K562 (cell line): ENCODE data around the gene COL4A1. TPM values are rescaled to one million over a fixed set of nuclear protein-coding genes. Genes with fewer than 3 reads are reported as not detected.

Experiments
- FOXK1 ChIP-seq: sonication (generic); formaldehyde crosslinking; IDR thresholded peaks from 2 replicates; pipeline ENCODE4 v1.8.0; 2022; ENCODE audit warnings: missing genetic modification reagents, mild to moderate bottlenecking, borderline replicate concordance
- RB1 ChIP-seq: fragments of 450-650 bp; IDR thresholded peaks from 2 replicates; pipeline ENCODE4 v1.6.1; 2017; ENCODE audit warnings: low read depth, mild to moderate bottlenecking
- SMC3 ChIP-seq: conservative IDR thresholded peaks from 2 replicates; pipeline ENCODE4 v1.6.1; 2011; ENCODE audit warnings: low read depth, low read length, improper control_type of control experiment; ENCODE audit not compliant: insufficient read depth
- ZNF561 ChIP-seq: fragments of 450-650 bp; formaldehyde crosslinking; conservative IDR thresholded peaks from 2 replicates; pipeline ENCODE4 v1.4.0; 2020; ENCODE audit warnings: mild to moderate bottlenecking, moderate library complexity
- ZNF57 ChIP-seq: fragments of 450-650 bp; formaldehyde crosslinking; IDR thresholded peaks from 2 replicates; pipeline ENCODE4 v1.4.0; 2020; ENCODE audit warnings: mild to moderate bottlenecking, moderate library complexity
- polyA plus RNA-seq, 8 experiments: library from polyadenylated mRNA; depleted of rRNA in 4 of 8; stranded (reverse) in 5 of 8; unstranded in 3 of 8; fragments of >200 nt; fragmentation: Nextera tagmentation in 2 of 8; fragmentation: Illumina TruSeq in 1 of 8; extraction: Ambion mirVana in 2 of 8; extraction: Trizol in 1 of 8; gene quantifications; 2 replicates each; pipeline versions ENCODE4 v1.2.1 to v1.2.3, GENCODE V29; 2011 to 2014; ENCODE audit warnings: inconsistent platforms in 1 of 8, missing spikeins in 1 of 8
- total RNA-seq, 7 experiments: library from RNA; depleted of rRNA in 6 of 7; stranded (reverse); fragments of >200 nt in 6 of 7; fragmentation: Illumina TruSeq in 2 of 7; extraction: Trizol in 2 of 7; gene quantifications; 2 replicates each; pipeline versions ENCODE4 v1.2.1 to v1.2.3, GENCODE V29; 2011 to 2021; ENCODE audit warnings: low replicate concordance in 1 of 7
- TF ChIP-seq, protein P1 (sequence below): sonication (generic); formaldehyde crosslinking; IDR thresholded peaks from 2 replicates; pipeline ENCODE4 v1.8.0; 2022; ENCODE audit warnings: mild to moderate bottlenecking, missing genetic modification reagents, borderline replicate concordance
- TF ChIP-seq, protein P2 (sequence below): fragments of 200-800 bp; sonication (Bioruptor generic); IDR thresholded peaks from 2 replicates; pipeline ENCODE4 v1.6.1; 2017; ENCODE audit warnings: missing genetic modification characterization, missing compliant biosample characterization
- TF ChIP-seq, protein P3 (sequence below): fragments of 450-650 bp; formaldehyde crosslinking; IDR thresholded peaks from 2 replicates; pipeline ENCODE4 v1.4.0; 2022; ENCODE audit warnings: missing genetic modification characterization

The COL4A1 gene
- total and polyA plus RNA-seq, 9 of the 15 experiments (the other 6 are each of a cell fraction or from before 2014, with no cell fraction given): 0.35 TPM; not detected in 8

DNA sequence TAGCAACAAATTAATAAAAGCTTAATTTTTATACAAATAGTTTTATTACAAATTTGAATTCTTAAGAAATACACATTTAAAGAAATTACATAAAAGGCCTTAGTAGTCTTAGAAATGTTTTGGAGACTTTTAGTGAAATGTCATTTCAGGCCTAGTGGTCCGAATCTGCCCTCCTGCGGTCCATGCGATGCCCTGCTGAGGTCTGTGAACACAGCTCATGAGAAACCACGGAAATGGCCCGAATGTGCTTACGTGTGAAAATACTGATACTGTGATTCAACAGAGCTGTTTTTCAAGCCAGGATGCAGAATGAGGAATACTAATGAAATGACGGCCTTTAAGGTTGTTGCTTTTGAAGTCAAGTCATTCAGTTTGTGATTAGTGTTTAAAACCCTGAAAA, 157.9 kb downstream of the COL4A1 start (continued):
- TF ChIP-seq, protein P1, sequence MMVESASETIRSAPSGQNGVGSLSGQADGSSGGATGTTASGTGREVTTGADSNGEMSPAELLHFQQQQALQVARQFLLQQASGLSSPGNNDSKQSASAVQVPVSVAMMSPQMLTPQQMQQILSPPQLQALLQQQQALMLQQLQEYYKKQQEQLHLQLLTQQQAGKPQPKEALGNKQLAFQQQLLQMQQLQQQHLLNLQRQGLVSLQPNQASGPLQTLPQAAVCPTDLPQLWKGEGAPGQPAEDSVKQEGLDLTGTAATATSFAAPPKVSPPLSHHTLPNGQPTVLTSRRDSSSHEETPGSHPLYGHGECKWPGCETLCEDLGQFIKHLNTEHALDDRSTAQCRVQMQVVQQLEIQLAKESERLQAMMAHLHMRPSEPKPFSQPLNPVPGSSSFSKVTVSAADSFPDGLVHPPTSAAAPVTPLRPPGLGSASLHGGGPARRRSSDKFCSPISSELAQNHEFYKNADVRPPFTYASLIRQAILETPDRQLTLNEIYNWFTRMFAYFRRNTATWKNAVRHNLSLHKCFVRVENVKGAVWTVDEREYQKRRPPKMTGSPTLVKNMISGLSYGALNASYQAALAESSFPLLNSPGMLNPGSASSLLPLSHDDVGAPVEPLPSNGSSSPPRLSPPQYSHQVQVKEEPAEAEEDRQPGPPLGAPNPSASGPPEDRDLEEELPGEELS (CRISPR knock-in tag): no peak
- TF ChIP-seq FOXK1 (CRISPR knock-in tag) (no peak), ZNF57 (CRISPR knock-in tag) (no peak), ZNF561 (CRISPR knock-in tag) (no peak), RB1 (no peak), SMC3 (no peak)
- TF ChIP-seq, protein P2, sequence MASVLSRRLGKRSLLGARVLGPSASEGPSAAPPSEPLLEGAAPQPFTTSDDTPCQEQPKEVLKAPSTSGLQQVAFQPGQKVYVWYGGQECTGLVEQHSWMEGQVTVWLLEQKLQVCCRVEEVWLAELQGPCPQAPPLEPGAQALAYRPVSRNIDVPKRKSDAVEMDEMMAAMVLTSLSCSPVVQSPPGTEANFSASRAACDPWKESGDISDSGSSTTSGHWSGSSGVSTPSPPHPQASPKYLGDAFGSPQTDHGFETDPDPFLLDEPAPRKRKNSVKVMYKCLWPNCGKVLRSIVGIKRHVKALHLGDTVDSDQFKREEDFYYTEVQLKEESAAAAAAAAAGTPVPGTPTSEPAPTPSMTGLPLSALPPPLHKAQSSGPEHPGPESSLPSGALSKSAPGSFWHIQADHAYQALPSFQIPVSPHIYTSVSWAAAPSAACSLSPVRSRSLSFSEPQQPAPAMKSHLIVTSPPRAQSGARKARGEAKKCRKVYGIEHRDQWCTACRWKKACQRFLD: no peak
- TF ChIP-seq, protein P3, sequence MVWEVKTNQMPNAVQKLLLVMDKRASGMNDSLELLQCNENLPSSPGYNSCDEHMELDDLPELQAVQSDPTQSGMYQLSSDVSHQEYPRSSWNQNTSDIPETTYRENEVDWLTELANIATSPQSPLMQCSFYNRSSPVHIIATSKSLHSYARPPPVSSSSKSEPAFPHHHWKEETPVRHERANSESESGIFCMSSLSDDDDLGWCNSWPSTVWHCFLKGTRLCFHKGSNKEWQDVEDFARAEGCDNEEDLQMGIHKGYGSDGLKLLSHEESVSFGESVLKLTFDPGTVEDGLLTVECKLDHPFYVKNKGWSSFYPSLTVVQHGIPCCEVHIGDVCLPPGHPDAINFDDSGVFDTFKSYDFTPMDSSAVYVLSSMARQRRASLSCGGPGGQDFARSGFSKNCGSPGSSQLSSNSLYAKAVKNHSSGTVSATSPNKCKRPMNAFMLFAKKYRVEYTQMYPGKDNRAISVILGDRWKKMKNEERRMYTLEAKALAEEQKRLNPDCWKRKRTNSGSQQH (CRISPR knock-in tag): no peak
- TF ChIP-seq, all 486 proteins: peak for 0
